T47D (cell line): ENCODE data around the gene ARV1.

Experiments
- DNase-seq, 2 experiments: peaks; one replicate each; pipeline versions ENCODE4 v3.0.0 to v3.0.0-alpha.2; 2011 to 2012; ENCODE audit warnings: low read depth in 1 of 2, low spot score in 1 of 2
- JUND ChIP-seq: IDR thresholded peaks from 2 replicates; pipeline ENCODE4 v1.6.1; 2012; ENCODE audit warnings: low read depth
- in situ Hi-C: cut with HindIII; loops from 2 replicates; pipeline ENCODE4 v1.10.0; 2016; ENCODE audit warnings: low sequenced_read_pairs, low pct_unique_long_range_greater_than_20kb

Gene ARV1

DNA sequence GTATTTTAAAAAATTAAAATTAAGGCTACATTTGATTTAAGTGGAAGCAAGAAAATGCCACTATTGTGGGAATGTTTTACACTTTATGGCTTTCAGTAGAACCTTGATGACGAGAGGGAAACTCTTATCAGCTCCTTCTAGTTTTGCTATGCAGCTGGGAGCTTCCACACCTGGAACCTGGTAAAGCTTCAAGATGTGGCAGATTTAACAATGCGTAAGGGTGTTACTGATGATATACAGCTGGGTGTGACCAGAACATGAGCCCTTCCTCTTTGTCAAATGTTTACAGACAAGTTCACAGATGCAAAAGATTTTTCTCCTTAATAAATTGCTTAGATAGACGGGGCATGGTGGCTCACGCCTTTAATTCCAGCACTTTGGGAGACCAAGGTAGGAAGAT lies 20.5 kb upstream of the ARV1 start:
- TF ChIP-seq JUND: no peak
- DNase-seq: no peak
- in situ Hi-C loops: no loop called here

DNA sequence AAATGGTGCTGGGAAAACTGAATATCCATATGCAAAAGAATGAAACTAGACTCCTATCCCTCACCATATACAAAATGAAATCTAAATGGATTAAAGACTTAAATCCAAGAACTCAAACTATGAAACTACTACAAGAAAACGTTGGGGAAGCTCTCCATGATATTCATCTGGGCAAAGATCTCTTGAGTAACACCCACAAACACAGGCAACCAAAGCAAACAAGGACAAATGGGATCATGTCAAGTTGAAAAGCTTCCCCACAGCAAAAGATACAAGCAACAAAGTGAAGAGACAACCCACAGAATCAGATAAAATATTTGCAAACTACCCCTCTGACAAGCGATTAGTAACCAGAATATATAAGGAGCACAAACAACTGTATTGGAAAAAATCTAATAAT lies 14.0 kb upstream of the ARV1 start:
- DNase-seq: peak in 1 of 2 experiments; percentile 9
- TF ChIP-seq JUND: no peak
- in situ Hi-C loops: no loop called here

DNA sequence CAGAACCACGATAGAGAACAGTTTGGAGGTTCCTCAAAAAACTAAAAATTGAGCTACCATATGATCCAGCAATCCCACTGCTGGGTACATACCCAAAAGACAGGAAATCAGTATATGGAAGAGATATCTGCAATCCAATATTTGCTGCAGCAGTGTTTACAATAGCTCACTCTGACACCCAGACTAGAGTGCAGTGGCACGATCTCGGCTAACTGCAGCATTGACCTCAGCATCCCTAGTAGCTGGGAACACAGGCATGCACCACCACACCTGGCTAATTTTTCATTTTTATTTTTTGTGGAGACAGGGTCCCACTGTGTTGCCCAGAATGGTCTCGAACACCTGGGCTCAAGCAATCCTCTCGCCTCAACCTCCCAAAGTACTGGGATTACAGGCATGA lies 13.4 kb upstream of the ARV1 start:
- no peak for TF ChIP-seq JUND
- DNase-seq: no peak
- in situ Hi-C loops: no loop called here

DNA sequence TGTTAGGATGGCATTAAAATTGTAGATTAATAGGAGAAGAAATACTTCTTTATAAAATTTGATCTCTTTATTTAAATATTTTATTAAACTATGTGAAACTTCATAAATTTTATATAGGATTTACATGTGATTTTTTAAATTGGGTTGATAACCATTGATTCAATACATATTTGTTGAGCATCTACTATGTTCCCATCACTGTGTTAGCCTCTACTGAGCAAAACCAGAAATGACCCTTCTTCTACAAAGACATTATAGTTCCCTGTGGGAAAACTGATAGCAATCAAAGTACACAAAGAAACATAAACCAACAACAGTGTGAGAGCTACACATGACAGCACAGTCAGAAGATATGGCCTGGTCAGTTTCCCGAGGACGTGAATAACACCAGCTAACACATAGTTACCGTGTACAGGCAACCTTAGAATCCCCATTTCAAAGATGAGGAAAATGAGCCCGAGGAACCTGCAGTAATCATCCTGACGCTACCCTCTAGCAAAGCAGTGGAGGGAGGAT lies 12.5 kb upstream of the ARV1 start:
- TF ChIP-seq JUND: no peak
- in situ Hi-C loops: no loop called here
- DNase-seq: peak in 1 of 2 experiments; percentile 53

DNA sequence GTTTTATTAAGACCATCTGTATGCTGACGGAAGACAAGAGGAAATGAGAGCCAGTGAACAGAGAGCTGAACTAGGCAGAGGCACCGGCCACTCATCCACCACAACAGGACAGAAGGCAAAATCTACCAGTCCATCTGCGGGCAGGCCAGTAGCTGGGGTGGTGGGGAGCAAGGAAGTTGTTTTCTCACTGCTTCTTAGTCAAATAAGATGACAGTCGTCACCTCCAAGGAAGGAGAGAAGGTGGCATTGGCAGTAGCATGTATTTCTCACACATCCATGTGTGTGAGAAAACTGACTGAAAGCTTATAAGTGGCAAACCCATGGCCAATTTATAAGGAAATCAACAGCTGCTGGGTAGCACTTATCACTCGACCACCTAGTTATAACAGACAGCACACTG lies 8.5 kb upstream of the ARV1 start:
- no peak for DNase-seq
- TF ChIP-seq JUND: no peak
- in situ Hi-C loops: no loop called here

DNA sequence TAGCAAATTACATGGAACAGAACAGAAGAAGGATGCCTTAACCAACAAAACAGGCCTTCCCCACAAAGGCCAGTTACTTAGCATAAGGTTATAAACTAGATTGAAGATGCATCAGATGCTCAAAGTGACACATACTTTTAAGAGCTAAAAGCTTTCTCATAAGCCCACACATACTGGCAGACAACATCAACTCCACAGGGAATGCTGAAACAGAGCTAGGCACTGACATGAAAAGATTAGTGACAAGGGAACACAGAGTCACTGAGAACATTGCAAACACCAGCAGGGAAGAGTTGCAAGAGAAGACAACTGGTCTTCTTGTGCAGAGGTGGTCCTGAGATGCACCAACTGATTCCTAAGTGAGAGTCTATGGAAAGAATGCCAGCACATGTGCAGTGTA lies 7.1 kb upstream of the ARV1 start:
- DNase-seq: no peak
- TF ChIP-seq JUND: no peak
- in situ Hi-C loops: no loop called here

DNA sequence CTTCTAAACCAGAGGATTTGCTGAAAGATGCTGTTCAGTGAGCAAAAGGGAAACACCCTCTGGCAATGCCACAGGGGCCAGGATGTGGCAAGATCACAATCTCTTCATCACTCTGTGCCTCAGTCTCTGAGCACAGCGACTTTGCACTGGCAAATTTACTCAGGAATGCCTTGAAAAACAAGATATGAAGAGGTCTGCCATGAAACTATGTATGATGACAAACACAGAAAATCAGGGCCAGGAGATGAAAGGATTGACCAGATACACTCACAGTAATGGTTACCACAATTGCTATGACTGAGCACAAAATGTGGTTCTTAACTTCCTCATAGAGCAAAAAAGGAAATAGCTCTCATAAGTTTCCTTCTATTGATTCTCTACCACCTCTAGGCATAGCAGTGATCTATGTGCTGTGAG lies 6.0 kb upstream of the ARV1 start:
- no peak for TF ChIP-seq JUND
- DNase-seq: no peak
- in situ Hi-C loops: no loop called here

DNA sequence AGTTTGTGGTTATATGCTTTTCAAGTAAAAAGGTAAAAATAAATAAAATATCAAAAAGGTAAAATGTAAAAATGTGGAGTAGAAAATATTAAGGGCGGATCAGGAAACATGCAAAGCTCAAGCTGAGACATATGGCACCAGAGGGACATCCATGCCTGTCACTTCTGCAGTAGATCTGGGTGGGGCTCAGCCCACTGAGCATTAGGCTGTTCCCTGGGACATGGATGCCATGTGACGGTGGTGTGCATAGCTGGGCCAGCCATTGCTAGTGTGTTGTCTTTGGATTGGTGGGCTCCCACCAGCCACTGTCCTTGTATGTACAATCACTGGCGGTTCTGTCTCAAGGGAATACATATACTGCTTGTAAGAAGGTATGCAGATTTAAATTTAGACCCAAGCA lies 3.3 kb upstream of the ARV1 start:
- no peak for TF ChIP-seq JUND
- in situ Hi-C loops: no loop called here
- DNase-seq: no peak

DNA sequence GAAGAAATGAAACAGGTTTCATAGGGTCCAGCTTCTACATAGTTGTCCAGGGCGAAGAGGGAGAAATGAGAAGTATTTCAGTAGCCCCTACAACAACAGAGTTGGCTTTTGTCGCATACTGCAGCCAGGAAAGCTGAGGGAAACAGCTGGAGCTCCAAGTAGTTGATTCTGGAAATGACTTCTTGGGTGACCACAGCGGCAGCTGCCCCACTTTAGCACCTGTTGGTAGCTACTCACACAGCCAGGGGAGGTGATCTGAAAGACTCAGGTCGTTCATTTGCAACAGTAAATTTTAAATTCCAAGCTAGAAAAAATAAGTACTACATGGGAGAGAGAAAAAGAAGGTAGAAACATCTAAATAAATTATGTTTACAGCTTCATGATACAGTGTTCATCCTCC lies 2.5 kb upstream of the ARV1 start:
- TF ChIP-seq JUND: no peak
- no peak for DNase-seq
- in situ Hi-C loops: no loop called here

DNA sequence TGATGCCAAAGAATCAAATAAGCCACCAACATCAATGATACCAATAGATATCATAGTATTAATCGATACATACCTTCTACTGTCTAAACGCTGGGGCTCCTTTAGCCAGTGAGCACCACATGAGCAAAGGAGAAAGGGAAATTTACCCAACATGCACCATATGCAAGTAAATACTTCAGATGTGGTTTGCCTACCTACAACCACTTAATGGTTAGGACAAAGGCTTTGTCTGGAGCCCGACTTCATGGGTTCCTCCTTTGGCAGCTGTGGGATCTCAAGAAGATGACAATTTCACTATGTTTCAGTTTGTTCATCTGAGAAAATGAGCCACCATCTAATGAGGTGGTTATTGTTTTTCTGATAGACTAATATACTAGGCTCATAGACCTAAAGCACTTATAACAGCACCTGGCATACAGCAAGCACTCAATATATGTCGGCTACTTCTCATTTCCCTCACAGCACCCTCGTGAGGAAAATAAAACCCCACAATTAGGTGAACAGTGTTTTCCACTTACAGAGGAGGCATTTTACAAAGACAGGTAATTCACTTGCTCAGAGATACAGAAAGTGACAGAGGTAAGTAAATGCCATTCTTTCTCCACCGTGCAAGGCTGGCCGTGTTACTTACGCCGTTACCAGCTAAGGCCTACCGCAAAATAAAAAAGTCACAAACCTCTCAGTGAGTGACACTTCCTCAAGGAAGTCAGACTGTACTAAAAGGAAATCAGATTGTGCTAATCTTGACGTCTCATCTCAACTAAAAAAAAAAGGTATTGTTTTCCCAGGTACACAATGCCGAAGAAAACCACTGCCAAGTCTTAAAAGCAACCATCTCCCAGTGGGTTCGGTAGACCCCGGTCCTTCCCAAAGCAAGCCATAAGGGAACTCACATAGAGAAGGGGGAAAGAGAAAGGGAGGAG lies 1.8 kb upstream of the ARV1 start:
- in situ Hi-C loops: no loop called here
- TF ChIP-seq JUND: no peak
- DNase-seq: peak in 1 of 2 experiments; percentile 32

DNA sequence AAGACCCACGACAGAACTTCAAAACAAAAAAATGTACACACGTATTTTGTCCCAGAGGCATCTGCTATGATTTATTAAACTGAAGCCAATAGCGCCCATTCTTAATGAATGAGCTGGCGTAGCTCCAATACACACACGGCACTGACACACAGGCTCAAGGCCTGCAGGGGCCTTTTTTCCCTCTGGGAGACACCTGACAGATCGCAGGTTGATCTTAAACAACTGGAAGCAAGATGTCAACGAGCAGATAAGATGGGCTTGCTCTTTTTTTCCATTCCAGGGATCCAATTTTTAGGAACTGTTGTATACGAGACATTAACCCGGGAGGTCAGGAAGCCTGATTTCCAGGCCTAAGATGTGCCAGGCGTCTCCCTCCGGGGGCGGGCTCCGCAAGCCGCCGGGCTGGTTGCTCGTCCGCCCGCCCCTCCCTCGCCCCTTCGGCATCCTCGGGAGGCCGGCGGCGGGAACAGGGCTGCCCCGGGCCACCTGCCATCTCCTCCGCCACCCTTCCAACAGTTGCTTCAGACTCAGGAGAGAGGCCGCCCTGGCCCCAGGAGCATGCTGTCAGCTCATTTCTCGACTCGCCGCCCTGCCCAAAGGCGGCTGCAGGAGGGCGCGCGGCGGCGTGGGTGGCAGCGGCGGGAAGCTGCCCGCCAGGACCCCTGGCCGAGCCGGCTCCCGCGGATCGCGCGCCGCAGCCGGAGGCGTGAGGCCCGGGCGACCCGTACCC lies 968 bp upstream of the ARV1 start:
- in situ Hi-C loops: no loop called here

DNA sequence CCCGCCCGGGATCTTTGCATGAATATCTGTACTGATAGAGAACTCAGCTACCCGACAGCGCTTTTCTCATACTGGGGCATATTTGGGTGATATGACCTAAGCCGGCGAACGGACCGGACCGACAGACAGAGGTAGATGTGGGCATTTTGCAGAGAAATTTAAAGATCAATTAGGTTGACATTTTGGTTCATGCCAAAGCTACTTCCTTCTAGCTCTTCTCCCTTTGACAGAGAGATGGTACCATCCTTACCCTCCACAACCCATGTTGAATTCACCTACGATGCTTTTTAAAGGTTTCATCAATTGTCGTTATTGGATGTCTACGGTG lies 459 bp downstream of the ARV1 start:
- no peak for TF ChIP-seq JUND
- DNase-seq: no peak
- in situ Hi-C loops: no loop called here

More for the DNA sequence above, 968 bp upstream of the ARV1 start:
- TF ChIP-seq JUND: no peak
- DNase-seq: peak in 1 of 2 experiments; percentile 60

DNA sequence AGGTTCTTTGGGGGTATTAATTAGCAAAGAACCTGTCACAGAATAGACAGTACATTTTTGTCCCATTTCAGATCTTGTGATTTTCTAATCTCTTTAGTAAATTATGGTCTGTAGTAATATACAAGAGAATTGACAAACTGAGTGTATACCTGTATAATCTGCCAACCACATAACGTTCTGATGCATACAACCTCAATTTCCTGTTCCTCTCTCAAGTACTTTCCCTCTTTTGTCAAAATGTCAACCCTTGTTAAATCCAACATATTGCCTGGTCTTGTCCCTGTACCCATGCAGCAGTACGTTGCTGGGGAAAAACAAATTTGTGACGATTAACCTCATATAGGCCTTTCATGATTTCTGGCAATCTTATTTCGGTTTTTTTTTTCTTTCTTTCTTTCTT lies 1.1 kb downstream of the ARV1 start:
- in situ Hi-C loops: no loop called here
- DNase-seq: no peak
- no peak for TF ChIP-seq JUND
